ENCODE data around the gene STYXL1.

STYXL1 gene

DNA sequence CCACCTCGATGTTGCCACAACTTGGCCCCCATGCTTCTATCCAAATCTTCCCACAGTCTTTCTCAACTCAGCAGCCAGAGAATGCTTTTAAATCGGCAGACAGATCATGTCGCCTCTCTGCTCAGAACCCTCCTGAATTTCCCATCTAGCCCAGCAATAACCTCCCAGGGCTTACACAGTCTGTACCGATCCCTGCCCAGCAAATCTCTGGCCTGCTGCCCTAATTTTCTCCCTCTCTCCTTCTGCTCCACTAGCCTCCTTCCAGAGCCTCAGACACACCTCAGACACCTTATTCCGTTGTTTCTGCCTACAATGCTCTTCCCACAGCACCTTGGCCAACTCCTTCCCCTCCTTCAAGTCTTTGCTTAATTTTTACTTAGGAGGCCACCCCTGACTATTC is 32.4 kb upstream of the STYXL1 start:
- TF ChIP-seq, protein P1, sequence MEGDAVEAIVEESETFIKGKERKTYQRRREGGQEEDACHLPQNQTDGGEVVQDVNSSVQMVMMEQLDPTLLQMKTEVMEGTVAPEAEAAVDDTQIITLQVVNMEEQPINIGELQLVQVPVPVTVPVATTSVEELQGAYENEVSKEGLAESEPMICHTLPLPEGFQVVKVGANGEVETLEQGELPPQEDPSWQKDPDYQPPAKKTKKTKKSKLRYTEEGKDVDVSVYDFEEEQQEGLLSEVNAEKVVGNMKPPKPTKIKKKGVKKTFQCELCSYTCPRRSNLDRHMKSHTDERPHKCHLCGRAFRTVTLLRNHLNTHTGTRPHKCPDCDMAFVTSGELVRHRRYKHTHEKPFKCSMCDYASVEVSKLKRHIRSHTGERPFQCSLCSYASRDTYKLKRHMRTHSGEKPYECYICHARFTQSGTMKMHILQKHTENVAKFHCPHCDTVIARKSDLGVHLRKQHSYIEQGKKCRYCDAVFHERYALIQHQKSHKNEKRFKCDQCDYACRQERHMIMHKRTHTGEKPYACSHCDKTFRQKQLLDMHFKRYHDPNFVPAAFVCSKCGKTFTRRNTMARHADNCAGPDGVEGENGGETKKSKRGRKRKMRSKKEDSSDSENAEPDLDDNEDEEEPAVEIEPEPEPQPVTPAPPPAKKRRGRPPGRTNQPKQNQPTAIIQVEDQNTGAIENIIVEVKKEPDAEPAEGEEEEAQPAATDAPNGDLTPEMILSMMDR (IDR thresholded peaks at IDR 0.05; ENCODE audit: low read depth, low read length, poor library complexity, severe bottlenecking) = no peak
- no peak for TF ChIP-seq EZH2phosphoT487 (IDR thresholded peaks at IDR 0.05; ENCODE audit: borderline replicate concordance, low read length)
- no peaks in the 10 kb centered on the region for H3K9me2 ChIP-seq (replicated peaks; ENCODE audit: control insufficient read depth, low read length)

DNA sequence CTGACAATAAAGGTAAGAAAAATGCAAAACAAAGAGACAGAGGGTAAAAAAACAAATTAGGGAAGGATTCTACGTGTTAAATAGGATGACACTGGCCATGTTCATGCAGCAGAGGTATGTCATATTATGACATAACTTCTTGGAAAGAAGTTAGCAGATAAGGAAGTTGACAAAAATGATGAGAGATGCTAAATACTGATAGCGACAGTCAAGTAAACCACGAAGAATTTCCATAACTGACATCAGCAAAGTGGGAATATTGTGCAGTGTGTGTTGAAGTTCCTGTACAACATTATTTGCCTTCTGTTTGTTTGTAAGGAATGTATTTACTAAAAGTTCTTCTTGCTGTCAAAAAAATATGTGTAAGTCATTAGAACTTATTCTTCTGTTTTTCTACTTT is 29.6 kb upstream of the STYXL1 start:
- H3K4me2 ChIP-seq (ENCODE audit: low read length) = no peak overlapping the region
- TF ChIP-seq, protein P1 (IDR thresholded peaks at IDR 0.05; ENCODE audit: low read depth, low read length, poor library complexity, severe bottlenecking) = no peak
- TF ChIP-seq EZH2phosphoT487 (IDR thresholded peaks at IDR 0.05; ENCODE audit: borderline replicate concordance, low read length) = no peak
- no peaks in the 10 kb centered on the region for H3F3A ChIP-seq (ENCODE audit: control insufficient read depth, insufficient read depth)
- H4K20me1 ChIP-seq (ENCODE audit: control insufficient read depth, insufficient read depth, low read depth, low read length) = no peaks in the 10 kb centered on the region
- no peaks in the 10 kb centered on the region for H3K36me3 ChIP-seq (ENCODE audit: control insufficient read depth, low read length)
- peaks cover 14% of the 10 kb centered on the region for H3K27me3 ChIP-seq (ENCODE audit: control insufficient read depth, low read length)
- no peaks in the 10 kb centered on the region for H3K9me2 ChIP-seq (replicated peaks; ENCODE audit: control insufficient read depth, low read length)
- H3K9me3 ChIP-seq (ENCODE audit: control insufficient read depth, insufficient read depth, low read length) = no peaks in the 10 kb centered on the region
- no peaks in the 10 kb centered on the region for H3K79me2 ChIP-seq (ENCODE audit: control insufficient read depth, low read length)
- no peak overlapping the region for H3K4me3 ChIP-seq (ENCODE audit: low read length)
- no peak overlapping the region for H3K27ac ChIP-seq (ENCODE audit: low read depth, low read length)
- H3K4me1 ChIP-seq (ENCODE audit: control insufficient read depth, low read length) = no peaks in the 10 kb centered on the region

More for the DNA sequence above, 32.4 kb upstream of the STYXL1 start:
- no peaks in the 10 kb centered on the region for H3K9me3 ChIP-seq (ENCODE audit: control insufficient read depth, insufficient read depth, low read length)
- H3K79me2 ChIP-seq (ENCODE audit: control insufficient read depth, low read length) = no peaks in the 10 kb centered on the region
- no peaks in the 10 kb centered on the region for H4K20me1 ChIP-seq (ENCODE audit: control insufficient read depth, insufficient read depth, low read depth, low read length)
- H3K27me3 ChIP-seq (ENCODE audit: control insufficient read depth, low read length) = peaks cover 14% of the 10 kb centered on the region
- no peak overlapping the region for H3K4me3 ChIP-seq (ENCODE audit: low read length)
- no peaks in the 10 kb centered on the region for H3K36me3 ChIP-seq (ENCODE audit: control insufficient read depth, low read length)
- no peaks in the 10 kb centered on the region for H3F3A ChIP-seq (ENCODE audit: control insufficient read depth, insufficient read depth)
- H3K27ac ChIP-seq (ENCODE audit: low read depth, low read length) = no peak overlapping the region
- H3K4me2 ChIP-seq (ENCODE audit: low read length) = no peak overlapping the region
- H3K4me1 ChIP-seq (ENCODE audit: control insufficient read depth, low read length) = no peaks in the 10 kb centered on the region

GRCh38 chr7:76076995-76077394 is 29.2 kb upstream of the STYXL1 start:
- no peaks in the 10 kb centered on the region for H4K20me1 ChIP-seq (ENCODE audit: control insufficient read depth, insufficient read depth, low read depth, low read length)
- no peaks in the 10 kb centered on the region for H3K9me2 ChIP-seq (replicated peaks; ENCODE audit: control insufficient read depth, low read length)
- peaks cover 13% of the 10 kb centered on the region for H3K27me3 ChIP-seq (ENCODE audit: control insufficient read depth, low read length)
- H3K4me3 ChIP-seq (ENCODE audit: low read length) = no peak overlapping the region
- H3F3A ChIP-seq (ENCODE audit: control insufficient read depth, insufficient read depth) = no peaks in the 10 kb centered on the region
- TF ChIP-seq, protein P1 (IDR thresholded peaks at IDR 0.05; ENCODE audit: low read depth, low read length, poor library complexity, severe bottlenecking) = no peak
- TF ChIP-seq EZH2phosphoT487 (IDR thresholded peaks at IDR 0.05; ENCODE audit: borderline replicate concordance, low read length) = no peak
- H3K36me3 ChIP-seq (ENCODE audit: control insufficient read depth, low read length) = no peaks in the 10 kb centered on the region
- H3K4me1 ChIP-seq (ENCODE audit: control insufficient read depth, low read length) = no peaks in the 10 kb centered on the region
- no peaks in the 10 kb centered on the region for H3K79me2 ChIP-seq (ENCODE audit: control insufficient read depth, low read length)
- H3K9me3 ChIP-seq (ENCODE audit: control insufficient read depth, insufficient read depth, low read length) = no peaks in the 10 kb centered on the region
- H3K4me2 ChIP-seq (ENCODE audit: low read length) = no peak overlapping the region
- no peak overlapping the region for H3K27ac ChIP-seq (ENCODE audit: low read depth, low read length)

DNA sequence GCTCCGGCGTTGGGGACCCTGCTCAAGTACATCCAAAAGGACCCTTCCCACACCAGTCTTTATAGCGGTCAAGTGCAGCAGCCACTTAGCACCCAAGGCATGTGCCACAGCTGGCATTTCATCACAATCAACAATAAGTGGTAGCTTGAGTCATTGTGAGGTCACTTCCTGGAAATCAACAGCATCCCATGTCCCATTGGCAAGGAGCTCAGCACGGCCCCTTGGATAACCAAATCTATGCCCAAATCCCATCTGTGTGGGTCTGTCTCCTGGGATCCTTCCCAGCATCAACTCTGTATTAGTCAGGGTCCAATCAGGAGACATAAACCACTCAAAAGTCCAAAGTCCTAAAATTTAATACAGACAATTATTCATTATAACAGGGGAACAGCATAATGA is 27.2 kb upstream of the STYXL1 start:
- H3K27ac ChIP-seq (ENCODE audit: low read depth, low read length) = no peak overlapping the region

More for the DNA sequence above, 27.2 kb upstream of the STYXL1 start:
- no peaks in the 10 kb centered on the region for H3F3A ChIP-seq (ENCODE audit: control insufficient read depth, insufficient read depth)
- peaks cover 4% of the 10 kb centered on the region for H3K27me3 ChIP-seq (ENCODE audit: control insufficient read depth, low read length)
- H3K36me3 ChIP-seq (ENCODE audit: control insufficient read depth, low read length) = no peaks in the 10 kb centered on the region
- no peak overlapping the region for H3K4me3 ChIP-seq (ENCODE audit: low read length)
- no peaks in the 10 kb centered on the region for H4K20me1 ChIP-seq (ENCODE audit: control insufficient read depth, insufficient read depth, low read depth, low read length)
- no peak overlapping the region for H3K4me2 ChIP-seq (ENCODE audit: low read length)
- TF ChIP-seq, protein P1 (IDR thresholded peaks at IDR 0.05; ENCODE audit: low read depth, low read length, poor library complexity, severe bottlenecking) = no peak
- H3K4me1 ChIP-seq (ENCODE audit: control insufficient read depth, low read length) = peaks cover 8% of the 10 kb centered on the region
- no peaks in the 10 kb centered on the region for H3K79me2 ChIP-seq (ENCODE audit: control insufficient read depth, low read length)
- H3K9me3 ChIP-seq (ENCODE audit: control insufficient read depth, insufficient read depth, low read length) = no peaks in the 10 kb centered on the region
- no peaks in the 10 kb centered on the region for H3K9me2 ChIP-seq (replicated peaks; ENCODE audit: control insufficient read depth, low read length)
